MCF 10A (cell line): ENCODE results near the gene ZNF618. TPM values are rescaled to one million over a fixed set of nuclear protein-coding genes. Genes with fewer than 3 reads are reported as not detected.

Experiments used
- BruUV-seq: library from RNA; stranded (reverse); fragments of 400-500 nt; replicated peaks from 2 replicates; lab custom pipeline; 2021; lab: Mats Ljungman, UMichigan
- CTCF ChIA-PET: fragments of 300-600 bp; sonication (Branson Sonifier 250); formaldehyde crosslinking; extraction: SDS; loops from one replicate; lab custom pipeline; 2021; ENCODE audit warnings: antibody characterized with exemption, inconsistent platforms; lab: Yijun Ruan, JAX
- POLR2A ChIA-PET: fragments of 300-600, 350-650 bp; sonication (Branson Sonifier 250); formaldehyde crosslinking; extraction: SDS; loops from one replicate; lab custom pipeline; 2020; ENCODE audit warnings: antibody characterized with exemption, inconsistent platforms; lab: Yijun Ruan, JAX
- DNase-seq: peaks from one replicate; pipeline ENCODE4 v3.0.0-alpha.2; 2018; ENCODE audit not compliant: unreplicated experiment
- H3K27ac Mint-ChIP-seq: one replicate; pipeline ENCODE4 v1.8.0; 2022; ENCODE audit warnings: mild to moderate bottlenecking, low read depth, mixed read lengths; ENCODE audit not compliant: unreplicated experiment
- H3K27me3 Mint-ChIP-seq: one replicate; pipeline ENCODE4 v1.8.0; 2022; ENCODE audit warnings: mixed read lengths; ENCODE audit not compliant: insufficient read depth, unreplicated experiment
- H3K36me3 Mint-ChIP-seq: one replicate; pipeline ENCODE4 v1.8.0; 2022; ENCODE audit warnings: mild to moderate bottlenecking, moderate library complexity, mixed read lengths; ENCODE audit not compliant: insufficient read depth, unreplicated experiment
- H3K4me1 Mint-ChIP-seq: one replicate; pipeline ENCODE4 v1.8.0; 2022; ENCODE audit warnings: mixed read lengths; ENCODE audit not compliant: insufficient read depth, unreplicated experiment
- H3K4me3 Mint-ChIP-seq: one replicate; pipeline ENCODE4 v1.8.0; 2022; ENCODE audit warnings: mild to moderate bottlenecking, moderate library complexity, mixed read lengths; ENCODE audit not compliant: unreplicated experiment
- H3K9me3 Mint-ChIP-seq: one replicate; pipeline ENCODE4 v1.8.0; 2022; ENCODE audit warnings: mixed read lengths; ENCODE audit not compliant: unreplicated experiment
- intact Hi-C: fragments of 100-400 bp; cut with micrococcal nuclease; formaldehyde crosslinking; loops from 2 replicates; pipeline ENCODE4 v1.14.1; 2022
- total RNA-seq: library from RNA; stranded (reverse); gene quantifications from 2 replicates; pipeline ENCODE4 v1.2.3, GENCODE V29; 2022
- TF ChIP-seq, protein P1 (sequence below): fragments of 200-600 bp; IDR thresholded peaks from one replicate; pipeline ENCODE4 v1.8.0; 2022; ENCODE audit warnings: antibody characterized with exemption, mild to moderate bottlenecking; ENCODE audit not compliant: unreplicated experiment

The ZNF618 gene
- total RNA-seq, 1 experiment from 2014 or later = 4.8 TPM

DNA sequence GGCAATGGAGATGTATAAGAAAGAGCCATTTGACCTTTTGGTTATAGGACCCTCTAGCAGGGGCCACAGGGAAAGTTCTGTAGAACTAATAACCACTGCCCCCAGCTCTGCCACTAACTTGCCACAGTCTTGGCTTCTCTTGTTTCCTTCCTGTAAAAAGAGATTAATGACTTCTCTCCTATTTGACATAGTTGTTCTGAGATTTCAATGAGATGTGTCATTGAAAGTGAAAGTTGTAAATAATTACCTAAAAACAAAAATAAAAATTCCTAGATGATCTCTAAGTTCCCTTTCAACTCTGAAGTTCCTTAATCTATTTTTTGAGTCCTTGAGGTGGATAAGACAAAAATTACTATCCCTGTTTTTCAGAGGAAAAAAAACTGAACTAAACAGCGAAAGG is 224.4 kb downstream of the ZNF618 start:
- CTCF ChIA-PET = interaction anchor here (0.7 to 2.7 kb wide), 6 partner anchors 8 to 204 kb away, joined by 4 to 19 read pairs (median 6); no protein-coding TSS in a partner anchor
- POLR2A ChIA-PET = no interaction called here
- Mint-ChIP-seq H3K4me3 (no peak overlapping the region), H3K27me3 (peaks cover 29% of the 10 kb centered on the region), H3K4me1 (no peaks in the 10 kb centered on the region), H3K27ac (no peak overlapping the region), H3K9me3 (peaks cover 8% of the 10 kb centered on the region), H3K36me3 (no peaks in the 10 kb centered on the region)
- no TSS peak for BruUV-seq
- no peak for DNase-seq
- TF ChIP-seq, protein P1, sequence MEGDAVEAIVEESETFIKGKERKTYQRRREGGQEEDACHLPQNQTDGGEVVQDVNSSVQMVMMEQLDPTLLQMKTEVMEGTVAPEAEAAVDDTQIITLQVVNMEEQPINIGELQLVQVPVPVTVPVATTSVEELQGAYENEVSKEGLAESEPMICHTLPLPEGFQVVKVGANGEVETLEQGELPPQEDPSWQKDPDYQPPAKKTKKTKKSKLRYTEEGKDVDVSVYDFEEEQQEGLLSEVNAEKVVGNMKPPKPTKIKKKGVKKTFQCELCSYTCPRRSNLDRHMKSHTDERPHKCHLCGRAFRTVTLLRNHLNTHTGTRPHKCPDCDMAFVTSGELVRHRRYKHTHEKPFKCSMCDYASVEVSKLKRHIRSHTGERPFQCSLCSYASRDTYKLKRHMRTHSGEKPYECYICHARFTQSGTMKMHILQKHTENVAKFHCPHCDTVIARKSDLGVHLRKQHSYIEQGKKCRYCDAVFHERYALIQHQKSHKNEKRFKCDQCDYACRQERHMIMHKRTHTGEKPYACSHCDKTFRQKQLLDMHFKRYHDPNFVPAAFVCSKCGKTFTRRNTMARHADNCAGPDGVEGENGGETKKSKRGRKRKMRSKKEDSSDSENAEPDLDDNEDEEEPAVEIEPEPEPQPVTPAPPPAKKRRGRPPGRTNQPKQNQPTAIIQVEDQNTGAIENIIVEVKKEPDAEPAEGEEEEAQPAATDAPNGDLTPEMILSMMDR = no peak
- intact Hi-C loops = loop anchor here (10.0 kb wide), 1 partner anchor 54 kb away; the partner anchor contains the start of gene COL27A1

DNA sequence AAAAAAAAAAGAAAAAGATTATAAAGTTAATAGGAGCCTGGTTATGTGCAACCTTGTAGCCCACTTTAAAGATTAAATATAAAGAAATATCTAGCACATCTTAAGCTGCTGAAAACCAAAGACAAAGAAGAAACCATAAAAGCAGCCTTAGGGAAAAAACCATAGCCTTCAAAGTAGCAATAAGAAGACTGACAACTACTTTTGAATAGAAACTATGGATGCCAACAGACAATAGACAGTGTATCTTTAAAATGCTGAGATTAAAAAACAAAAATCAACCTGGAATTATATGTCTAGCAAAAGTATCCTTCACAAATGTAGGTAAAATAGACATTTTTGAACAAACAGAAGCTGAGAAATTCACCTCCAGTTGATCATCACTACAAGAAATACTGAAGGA is 226.4 kb downstream of the ZNF618 start:
- intact Hi-C loops = loop anchor here (10.0 kb wide), 1 partner anchor 52 kb away; the partner anchor contains the start of gene COL27A1
- no peak overlapping the region for H3K27ac Mint-ChIP-seq
- CTCF ChIA-PET = interaction anchor here (0.6 to 2.3 kb wide), 3 partner anchors 44 to 189 kb away, joined by 3 to 8 read pairs (median 3); no protein-coding TSS in a partner anchor
- no peak overlapping the region for H3K4me3 Mint-ChIP-seq
- no TSS peak for BruUV-seq
- TF ChIP-seq, protein P1 = no peak
- no peaks in the 10 kb centered on the region for H3K4me1 Mint-ChIP-seq
- peaks cover 49% of the 10 kb centered on the region for H3K27me3 Mint-ChIP-seq
- no peaks in the 10 kb centered on the region for H3K36me3 Mint-ChIP-seq
- POLR2A ChIA-PET = interaction anchor here (0.6 to 0.8 kb wide), 2 partner anchors 11 to 13 kb away, joined by 3 read pairs; no protein-coding TSS in a partner anchor
- no peak for DNase-seq
- H3K9me3 Mint-ChIP-seq = peaks cover 8% of the 10 kb centered on the region

DNA sequence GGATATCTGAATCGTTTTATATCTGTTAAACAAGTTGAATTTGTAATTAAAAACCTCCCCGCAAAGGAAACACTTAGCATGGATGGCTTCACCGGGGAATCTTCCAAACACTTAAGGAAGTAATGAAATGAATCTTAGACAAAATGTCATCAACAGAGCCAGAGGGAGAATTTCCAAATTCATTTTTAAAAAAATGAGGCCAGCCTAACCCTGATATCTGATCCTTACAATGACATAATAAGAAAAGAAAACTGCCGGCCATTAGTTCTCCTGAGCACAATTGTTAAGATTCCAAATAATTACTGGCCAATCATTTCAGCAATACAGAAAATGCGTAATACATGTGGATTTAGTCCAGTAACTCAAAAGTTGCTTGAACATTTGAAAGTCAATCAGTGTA is 229.1 kb downstream of the ZNF618 start:
- DNase-seq = no peak
- BruUV-seq = no TSS peak
- H3K36me3 Mint-ChIP-seq = peaks cover 6% of the 10 kb centered on the region
- TF ChIP-seq, protein P1 = no peak
- no peaks in the 10 kb centered on the region for H3K4me1 Mint-ChIP-seq
- H3K27ac Mint-ChIP-seq = no peak overlapping the region
- H3K4me3 Mint-ChIP-seq = no peak overlapping the region
- peaks cover 8% of the 10 kb centered on the region for H3K9me3 Mint-ChIP-seq
- H3K27me3 Mint-ChIP-seq = peaks cover 64% of the 10 kb centered on the region
- POLR2A ChIA-PET = no interaction called here
- intact Hi-C loops = loop anchor here (10.0 kb wide), 1 partner anchor 50 kb away; the partner anchor contains the start of gene COL27A1
- CTCF ChIA-PET = interaction anchor here (6.2 kb wide), 1 partner anchor 186 kb away, joined by 160 read pairs; no protein-coding TSS in a partner anchor

Other genes with a start within 250 kb of the ZNF618 start
- gene AMBP, start 202.0 kb downstream of the ZNF618 start, total RNA-seq = not detected in 2 replicates
- not detected in 2 replicates for gene KIF12, start 223.0 kb downstream of the ZNF618 start, total RNA-seq